HCEC 1CT (cell line): ENCODE data around the gene HRNR.

Source experiments
- DNase-seq: peaks from one replicate; pipeline ENCODE4 v3.0.0-alpha.2; 2017

The HRNR gene

DNA sequence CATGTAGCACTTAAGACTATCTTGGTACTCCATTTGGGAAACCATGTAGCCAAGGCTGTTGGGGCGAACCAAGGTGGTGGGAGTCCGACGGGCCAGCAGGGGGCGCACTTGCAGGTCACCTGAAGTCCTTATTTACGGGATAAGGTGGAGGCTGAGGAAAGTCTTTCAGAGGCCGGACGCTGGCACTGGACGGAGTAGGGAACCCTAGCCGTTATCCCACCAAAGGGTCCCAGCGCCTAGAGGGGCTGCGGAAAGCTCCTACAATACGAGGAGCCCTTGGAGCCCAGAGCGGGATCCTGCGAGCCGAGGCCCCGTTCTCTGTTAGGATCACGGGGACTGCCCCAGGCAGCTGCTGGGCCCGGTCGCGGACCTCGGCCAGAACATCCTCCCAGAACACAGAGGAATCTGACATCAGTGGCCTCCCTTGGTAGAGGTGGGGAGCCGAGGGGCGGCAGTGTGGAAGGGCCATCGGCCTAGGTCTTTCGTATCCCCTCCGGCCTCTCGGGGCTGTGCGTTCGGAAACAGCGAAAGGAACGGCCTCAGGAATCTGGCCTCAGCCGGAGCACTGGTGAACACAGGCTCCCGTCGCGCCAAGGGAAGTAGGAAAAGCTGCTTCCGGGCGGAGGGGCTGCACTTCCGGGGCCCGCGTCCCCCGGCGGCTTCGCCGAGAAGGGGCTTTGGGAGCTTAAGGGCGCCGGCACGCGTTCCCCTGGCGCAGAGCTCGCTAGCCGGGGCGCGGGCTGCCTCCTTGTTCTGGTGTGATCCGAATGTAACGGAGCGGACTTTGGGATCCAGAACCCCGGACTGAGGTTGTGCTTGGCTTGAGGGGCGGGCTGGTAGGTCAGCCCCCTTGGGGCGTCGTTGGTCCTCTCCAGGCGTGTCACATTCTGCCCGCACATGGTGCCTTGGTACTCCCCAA lies 35.1 kb downstream of the HRNR start:
- DNase-seq, result peak; percentile 63

DNA sequence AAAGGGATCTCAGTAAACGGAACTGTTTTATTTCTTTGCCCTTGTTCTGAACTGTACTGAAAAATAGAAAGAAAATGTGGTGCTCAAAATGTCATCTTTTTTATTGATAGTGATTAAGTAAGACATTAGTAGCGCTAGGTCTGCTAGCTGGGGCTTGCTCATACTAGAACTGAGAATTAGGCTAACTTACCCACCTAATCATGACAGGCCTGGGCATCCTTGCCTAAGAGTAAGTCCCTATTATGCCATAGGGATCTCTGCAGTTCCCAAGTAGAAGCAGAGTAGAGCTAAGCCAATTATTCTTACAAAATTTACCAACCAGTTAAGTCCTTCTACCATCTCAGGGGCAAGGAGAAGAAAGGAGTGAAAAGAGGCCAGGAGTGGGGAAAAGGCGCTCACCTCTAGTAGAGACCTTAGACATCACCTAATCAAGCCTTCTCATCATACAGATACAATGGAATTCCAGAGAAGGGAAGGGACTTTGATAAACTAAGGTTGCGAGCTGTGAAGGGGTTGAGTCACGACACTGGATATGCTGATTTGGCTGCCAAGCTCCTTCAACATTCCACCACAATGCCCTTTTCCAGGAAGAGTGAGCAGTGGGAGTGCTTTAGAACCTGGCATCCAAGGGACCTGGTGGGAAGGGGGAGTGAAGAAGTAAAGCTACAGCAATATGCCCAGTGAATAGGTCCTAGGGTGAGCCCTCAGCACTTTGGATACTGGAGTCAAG lies 37.3 kb downstream of the HRNR start:
- no peak for DNase-seq

DNA sequence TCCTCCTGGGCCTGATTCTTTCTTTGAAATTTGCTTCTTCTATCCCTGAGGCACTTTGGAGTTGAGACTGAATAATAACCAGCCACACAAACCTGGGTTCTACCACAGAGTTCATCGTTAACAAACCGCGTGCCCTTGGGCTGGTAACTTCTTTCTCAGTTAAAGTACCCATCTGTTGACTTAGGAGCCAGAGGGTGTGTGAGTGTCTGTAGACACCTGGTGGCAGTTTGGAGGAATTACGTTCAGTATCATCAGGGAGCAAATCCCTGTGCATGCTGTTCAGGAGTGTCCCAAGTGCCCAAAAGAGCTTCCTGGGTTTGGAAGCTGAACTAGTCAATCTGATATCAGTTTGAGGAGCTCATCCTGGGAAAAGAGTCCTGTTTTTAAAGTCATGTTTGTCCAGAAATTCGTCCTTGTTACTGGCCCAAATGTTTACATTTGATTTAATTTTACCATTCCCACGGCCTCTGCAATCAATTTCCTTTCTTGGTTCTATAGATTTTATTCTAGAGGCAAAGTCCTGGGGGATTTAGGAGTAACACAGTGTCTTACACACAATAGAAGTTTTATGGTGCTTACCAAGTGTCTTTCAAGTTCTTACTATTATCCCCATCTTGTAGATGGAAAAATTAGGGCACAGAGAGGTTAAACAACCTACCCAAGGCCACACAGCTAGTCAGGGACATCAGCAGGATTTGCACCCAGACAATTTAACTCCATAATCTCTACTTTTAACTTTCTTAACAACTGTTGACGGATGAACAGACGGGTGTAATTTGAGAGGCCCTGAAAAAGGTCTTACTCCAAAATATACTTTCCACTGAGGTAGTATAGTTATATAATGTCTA lies 38.2 kb downstream of the HRNR start:
- peak; percentile 71 for DNase-seq

DNA sequence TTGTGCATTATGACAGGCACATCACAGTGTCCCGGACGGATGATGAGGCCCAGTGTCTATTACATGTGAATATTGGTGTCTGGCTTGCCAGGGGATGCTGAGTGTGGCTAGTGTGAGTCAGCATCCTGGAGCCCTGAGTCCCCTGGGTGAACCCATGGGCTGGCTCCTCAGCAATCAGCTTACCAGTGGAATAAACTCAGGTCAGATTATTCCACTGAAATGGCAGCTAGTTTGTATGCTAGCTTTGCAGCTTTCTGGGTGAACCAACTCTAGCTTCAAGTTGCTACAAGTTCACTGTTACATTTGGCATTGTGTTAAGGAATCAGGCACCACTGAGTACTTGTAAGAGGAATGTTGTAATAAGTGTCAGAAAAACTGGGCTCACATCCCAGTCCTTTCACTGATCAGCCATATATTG lies 41.0 kb downstream of the HRNR start:
- DNase-seq, result peak; percentile 62

DNA sequence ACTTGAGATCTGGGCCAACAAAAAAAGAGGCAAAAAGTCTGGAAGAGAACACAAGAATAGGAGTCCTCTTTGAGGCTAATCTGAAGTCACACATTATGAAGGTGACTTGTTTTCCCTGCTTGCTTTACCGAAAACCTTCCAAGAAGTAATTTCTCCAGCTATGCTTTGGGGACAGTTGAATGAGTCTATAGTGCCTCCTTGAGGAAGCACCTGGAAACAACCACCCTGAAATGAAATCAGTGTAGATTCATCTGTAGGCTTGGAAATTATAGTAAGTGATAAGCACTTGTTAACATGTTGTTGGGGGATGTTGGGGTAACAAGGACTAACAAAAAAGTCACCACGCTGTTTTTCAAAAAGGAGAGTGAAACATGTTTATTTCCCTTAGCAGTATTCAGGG lies 41.6 kb downstream of the HRNR start:
- DNase-seq, result peak; percentile 16

DNA sequence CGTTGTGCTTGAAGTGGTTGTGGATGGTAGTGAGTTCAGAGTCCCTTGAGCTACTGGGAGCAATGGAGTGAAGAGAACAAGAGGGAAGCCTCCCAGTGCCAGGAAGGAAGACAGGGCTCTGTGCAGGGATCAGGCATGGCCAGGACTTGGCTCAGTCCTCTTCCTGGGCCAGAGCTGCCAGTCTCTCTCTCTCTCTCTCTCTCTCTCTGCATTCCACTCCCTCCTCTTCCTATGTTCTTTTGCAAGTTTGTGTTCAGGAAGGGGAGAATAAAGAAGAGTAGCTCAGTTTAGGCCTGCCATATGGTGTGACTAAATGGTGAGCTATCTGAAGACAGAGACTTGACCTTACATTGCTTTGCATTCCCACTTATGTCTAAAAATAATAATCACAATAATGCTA lies 44.4 kb downstream of the HRNR start:
- peak; percentile 50 for DNase-seq

DNA sequence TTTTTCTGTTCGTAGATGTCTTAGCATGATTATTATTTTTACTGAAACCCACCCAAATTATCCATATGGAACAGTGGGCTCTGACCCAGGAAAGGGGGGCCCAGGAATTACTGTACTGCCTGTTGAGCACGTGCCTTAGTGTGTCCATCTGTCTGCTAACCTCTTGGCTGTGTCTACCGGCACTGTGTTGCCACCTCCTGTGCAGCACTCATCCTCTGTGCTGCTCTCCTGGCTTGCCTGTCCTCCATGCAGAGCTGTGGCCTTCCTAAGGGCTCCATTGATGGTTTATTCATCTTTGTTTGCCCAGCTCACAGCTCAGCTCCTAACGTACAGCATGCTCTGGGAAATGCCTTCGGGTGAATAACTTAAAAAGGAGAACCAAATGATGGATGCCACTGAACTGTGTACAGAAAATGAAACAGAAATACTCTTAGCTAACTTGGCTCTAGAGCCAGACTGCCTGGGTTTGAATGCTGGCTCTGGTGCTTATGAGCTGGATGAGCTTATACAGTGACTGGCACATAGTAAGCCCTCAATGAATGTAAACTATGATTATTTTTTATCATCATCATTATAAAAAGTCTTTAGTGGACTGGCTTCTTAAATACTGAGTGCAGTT lies 53.6 kb downstream of the HRNR start:
- no peak for DNase-seq

DNA sequence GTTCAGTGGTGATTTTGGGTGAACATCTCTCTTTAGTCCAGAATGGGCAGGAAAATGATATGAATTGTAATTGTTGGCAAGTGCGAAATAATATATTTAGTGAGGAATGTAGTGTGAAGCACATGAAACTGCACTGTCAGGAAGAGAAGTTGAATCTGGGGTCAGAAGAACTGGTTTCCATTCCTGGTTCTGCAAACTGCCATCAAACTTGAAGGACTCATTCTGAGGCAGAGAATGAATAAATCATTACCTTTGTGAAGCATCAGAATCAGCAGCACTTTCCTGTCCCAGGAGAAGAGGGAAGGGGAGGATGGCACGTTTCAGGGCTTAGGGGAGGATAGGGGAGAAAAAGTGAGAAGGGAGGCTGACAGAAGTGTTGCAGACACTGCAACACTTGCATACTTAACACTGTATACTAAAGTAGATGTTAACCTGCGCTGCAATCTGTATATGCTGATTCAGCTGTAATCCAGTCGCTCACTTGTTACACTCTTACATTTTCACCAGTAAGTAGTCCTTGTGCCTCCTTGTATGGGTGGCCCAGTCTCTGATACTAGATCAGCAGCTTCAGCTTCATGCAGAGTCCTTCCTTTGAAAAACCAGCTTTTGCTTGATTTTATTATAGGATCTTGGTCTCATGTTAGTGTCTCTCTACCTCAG lies 54.5 kb downstream of the HRNR start:
- DNase-seq, result no peak

DNA sequence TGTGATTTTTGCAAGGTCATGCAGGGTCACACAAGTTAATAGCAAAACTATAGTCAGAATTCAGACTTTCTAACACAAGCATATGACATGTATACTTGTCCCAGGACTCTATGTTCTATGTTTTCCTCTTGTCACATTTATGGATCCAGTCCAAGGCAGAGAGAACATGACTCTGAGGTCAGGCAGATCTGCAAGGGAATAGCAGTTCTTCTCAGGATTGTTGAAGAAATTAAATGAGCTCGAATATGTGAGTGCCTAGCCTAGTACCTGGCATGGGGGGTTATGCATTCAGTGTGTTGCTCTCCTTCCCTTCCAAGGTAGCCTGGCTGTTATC lies 55.5 kb downstream of the HRNR start:
- DNase-seq, result no peak

DNA sequence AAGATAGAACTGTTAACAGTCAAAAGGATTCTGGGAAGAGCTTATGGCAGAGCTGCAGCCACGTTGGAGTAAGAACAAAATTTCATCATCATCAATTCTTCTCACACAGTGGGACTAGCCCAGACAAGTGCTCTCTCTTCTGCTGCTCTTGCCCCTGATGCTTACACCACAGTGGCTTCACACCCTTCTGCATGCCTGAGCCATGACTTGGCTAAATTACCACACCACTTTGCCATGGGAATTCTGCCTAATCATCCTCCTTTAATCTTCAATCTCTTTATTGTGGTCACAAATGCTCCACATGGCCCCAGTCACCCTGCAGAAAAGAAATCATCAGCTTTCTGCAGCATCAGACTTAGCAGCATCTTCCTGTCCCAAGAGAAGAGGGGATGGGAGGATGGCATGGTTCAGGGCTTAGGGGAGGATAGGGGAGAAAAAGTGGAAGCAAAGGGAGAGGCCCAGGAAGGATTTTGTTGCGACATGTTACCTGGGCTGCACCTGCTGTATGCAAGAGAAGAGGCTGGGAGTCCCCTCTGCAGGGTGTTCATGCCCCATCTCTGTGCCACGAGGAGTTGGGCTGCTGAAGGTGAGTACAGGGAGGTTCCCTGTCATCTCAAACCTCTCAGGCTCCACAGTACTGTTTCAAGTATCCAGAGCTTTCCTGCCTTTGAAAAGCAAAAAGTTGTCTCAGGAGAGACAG lies 56.0 kb downstream of the HRNR start:
- DNase-seq, result peak; percentile 75

DNA sequence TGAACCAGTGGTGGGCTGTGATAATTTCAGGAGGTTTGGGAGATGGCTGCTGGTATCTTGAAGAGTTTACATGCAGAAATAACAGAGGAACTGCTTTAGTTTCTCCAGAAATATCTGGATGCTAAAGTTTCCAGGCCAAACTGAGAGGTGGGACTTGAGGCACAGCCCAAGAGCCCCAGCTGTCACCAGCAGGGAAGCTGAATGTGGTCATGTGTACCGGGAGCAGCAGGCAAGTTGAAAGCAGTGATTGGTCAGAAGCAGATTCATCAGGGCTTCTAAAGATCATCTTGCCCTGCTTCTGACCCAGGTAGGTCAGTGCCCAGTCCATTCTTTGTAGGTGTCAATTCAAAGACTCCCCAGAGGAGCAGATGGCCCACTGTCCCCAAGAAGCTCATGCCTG lies 57.0 kb downstream of the HRNR start:
- DNase-seq, result no peak

DNA sequence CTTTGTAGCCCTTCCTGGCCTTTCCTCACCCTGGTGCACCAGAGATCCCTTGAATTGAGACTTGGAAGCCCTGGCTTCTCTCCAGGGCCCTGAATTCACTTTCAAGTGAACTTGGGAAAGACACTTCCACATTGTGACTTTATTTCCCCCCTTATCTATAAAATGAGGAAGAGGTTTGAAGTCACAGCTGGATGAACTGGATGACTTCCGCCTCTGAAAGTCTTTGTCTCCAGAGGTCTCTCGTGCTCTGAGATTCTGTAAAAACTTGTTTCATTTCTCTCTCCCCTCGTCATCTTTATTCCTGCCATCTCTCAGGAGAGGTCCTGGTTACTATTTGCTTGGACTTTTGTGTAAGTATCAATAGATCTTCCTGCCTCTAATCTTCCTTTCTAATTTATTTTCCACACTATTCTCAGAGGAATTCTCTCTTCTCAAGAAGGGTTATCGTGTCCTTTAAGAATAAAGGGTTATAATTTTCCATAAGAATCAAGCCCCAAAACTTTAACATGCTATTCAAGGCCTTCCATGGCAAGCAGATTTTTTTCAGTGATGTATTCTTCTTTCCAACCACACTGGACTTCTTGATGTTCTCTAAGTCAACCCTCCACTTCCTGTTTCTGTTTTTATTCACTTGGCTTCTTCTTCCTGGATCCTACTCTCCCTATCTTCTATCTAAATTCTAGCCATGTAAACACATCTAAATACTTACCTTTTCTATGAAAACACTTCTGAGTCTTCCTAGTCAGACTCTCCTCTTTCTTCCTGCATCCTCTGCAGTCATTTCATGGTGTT lies 58.5 kb downstream of the HRNR start:
- no peak for DNase-seq

DNA sequence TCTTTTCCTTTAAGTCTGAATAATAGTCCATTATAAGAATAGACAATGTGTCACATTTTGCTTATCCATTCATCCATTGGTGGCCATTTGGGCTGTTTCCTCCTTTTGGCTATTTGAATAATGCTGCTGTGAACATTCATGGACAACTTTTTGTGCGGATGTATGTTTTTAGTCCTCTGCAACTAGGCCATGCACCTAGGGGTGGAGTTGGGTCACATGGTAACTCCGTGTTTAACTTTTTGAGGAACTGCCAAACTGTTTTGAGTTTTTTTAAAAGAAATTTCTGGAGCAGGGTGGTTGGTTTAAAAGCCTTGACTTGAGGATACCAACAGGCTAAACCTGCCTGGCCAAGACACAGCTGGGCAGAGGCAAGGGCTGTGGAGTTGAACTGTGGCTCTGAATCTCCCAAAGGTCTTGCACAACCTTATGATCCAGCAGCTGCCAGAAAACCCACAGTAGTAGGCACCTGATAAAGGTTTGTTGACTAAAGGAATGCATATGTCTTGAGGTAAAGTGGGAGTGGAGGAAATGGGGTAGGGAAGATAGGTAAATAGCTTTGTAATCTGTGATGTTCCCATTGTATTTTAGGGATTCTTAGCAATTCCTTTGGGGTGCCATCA lies 59.4 kb downstream of the HRNR start:
- no peak for DNase-seq

DNA sequence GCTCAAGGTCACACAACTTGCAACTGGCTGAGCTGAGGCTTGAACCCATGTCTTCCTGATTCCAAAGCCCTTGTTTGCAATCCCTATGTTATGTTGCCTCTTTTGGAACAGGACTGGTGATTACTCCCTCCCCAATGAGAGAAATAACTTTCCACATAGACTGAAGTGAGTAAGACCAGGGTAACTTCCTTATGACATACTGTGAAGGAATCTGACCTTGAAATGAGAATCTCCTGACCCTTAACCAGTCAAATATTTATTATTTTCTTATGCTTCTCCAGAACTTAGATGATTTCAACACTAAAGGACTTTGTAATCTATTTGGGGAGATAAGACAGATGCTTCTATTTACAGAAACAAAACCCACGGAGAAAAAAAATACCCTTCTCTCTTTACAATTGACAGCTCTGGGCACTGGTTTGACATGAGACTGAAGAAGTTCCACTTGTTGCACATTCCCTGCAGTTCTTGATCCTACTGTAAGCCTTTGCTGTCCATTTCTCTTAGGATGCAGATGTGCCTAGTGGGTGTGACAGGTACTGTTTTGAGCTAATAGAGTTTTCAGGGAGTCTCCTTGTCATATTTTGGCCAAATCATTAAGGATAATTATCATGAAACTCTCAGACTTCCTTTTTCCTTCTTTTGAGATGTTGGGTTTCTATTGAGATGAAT lies 61.1 kb downstream of the HRNR start:
- peak; percentile 95 for DNase-seq
